GM19463 (cell line): ENCODE data around the gene LARGE2.

Experiments
- ATAC-seq: cut with Tn5 transposase; IDR thresholded peaks from one replicate; pipeline ENCODE4 v1.9.1; 2021; ENCODE audit warnings: mild to moderate bottlenecking, moderate library complexity; ENCODE audit not compliant: unreplicated experiment

LARGE2 gene

DNA sequence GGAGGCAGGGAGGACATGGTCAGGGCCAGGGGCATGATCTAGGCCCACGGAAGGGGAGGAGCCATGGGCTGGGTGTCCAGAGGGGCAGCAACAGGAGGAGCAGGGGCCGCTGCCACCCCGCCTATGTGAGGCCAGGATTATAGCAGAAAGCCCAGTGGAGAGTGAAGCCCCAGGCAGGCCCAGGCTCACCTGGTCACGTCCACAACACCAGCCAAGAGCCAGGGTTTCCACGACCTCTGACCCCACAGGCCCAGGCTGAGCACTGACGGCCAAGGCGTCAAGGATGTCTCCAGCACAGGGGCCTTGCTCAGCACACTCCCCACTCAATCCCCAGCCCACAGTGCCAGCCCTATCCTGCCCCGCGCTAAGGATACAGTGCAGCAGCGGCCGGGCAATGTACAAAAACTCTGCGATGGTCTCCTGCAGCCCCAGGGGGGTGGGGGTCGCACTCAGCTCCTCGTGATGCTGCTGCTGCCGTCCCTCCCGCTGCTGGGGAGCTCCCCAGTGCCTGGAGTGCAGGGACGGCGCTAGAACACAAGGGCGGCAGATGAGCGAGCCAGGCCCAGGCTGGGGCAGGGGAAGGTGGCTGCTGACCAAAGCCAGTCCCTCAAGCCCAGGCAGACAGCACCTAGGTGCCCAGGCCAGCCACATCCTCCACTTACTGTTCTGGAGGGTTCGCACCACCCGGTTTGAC, 8.4 kb upstream of the LARGE2 start:
- ATAC-seq, result no peak

GRCh38 chr11:45915446-45915845, 7.0 kb upstream of the LARGE2 start:
- no peak for ATAC-seq

GRCh38 chr11:45917286-45917622, 5.2 kb upstream of the LARGE2 start:
- ATAC-seq, result no peak

- ATAC-seq, result peak; percentile 93
Observed at GRCh38 chr11:45917623-45918330, 4.7 kb upstream of the LARGE2 start, which contains the start of gene PEX16. Gene PEX16, minus strand, starts transcription at chr11:45917877. Its CDS starts 66 bp downstream, at chr11:45917811.

- no peak for ATAC-seq
Observed at GRCh38 chr11:45918331-45918941, 4.0 kb upstream of the LARGE2 start.

DNA sequence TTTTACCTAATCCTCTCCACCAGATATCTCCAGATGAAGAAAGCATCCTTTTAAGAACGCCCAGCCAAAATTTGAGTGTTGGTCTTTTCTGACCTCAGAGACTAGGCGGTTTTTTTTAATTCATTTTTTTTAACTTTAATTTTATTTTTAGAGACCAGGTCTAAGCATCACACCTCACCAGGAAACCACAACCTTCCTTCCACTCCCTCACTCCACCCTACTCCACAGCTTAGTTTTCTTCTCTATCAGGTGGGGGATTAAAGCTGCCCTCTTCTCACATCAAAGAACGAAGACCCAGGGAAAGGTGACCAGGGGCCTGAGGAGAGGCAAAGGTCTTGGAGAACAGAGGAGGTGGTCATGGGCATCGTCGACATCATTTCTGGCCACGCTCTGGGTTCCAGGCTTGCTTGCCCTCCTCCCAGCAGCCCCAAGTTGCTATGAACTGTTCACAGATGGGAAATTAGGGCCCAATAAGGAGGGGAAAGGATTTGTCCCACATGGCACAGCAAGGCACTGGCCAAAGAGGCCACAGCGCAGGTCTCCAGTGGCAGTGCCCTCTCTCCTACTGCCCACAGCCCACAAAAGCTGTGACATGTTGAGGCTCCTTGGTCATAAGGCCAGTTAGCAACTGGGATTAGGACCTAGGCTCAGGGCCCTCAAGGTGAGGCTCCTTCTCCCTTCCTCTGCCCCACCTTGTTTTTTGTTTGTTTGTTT, 3.3 kb upstream of the LARGE2 start:
- ATAC-seq, result no peak

DNA sequence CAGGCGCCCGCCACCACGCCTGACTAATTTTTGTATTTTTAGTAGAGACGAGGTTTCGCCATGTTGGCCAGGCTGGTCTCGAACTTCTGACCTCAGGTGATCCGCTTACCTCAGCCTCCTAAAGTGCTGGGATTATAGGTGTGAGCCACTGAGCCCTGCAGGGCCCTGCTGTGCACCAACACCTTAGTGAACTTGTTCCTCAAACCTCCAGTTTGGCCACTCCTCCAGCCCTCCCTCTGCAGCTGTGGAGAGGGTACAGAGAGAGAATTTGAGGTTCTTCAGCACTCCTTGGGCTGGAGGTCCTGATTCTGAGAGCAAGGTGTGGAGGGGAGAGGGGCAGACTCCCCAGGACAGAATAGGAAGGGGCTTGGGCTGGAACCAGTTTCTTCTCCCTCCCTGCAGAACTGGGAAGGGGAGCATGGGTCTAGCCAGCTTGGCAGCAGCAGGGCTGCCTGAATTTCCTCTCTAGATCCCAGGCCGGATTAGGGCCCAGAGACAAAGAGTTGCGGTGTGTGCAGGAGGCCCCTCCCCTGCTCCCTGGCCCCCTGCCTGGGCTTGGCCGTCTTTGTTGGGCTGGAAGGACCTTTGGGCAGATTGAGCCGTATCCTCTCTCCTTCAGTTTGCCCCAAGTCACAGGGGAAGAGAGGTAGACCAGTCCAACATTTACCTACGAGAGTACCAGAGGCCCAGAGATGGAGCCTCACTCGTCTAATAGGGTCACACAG, 2.5 kb upstream of the LARGE2 start:
- no peak for ATAC-seq

DNA sequence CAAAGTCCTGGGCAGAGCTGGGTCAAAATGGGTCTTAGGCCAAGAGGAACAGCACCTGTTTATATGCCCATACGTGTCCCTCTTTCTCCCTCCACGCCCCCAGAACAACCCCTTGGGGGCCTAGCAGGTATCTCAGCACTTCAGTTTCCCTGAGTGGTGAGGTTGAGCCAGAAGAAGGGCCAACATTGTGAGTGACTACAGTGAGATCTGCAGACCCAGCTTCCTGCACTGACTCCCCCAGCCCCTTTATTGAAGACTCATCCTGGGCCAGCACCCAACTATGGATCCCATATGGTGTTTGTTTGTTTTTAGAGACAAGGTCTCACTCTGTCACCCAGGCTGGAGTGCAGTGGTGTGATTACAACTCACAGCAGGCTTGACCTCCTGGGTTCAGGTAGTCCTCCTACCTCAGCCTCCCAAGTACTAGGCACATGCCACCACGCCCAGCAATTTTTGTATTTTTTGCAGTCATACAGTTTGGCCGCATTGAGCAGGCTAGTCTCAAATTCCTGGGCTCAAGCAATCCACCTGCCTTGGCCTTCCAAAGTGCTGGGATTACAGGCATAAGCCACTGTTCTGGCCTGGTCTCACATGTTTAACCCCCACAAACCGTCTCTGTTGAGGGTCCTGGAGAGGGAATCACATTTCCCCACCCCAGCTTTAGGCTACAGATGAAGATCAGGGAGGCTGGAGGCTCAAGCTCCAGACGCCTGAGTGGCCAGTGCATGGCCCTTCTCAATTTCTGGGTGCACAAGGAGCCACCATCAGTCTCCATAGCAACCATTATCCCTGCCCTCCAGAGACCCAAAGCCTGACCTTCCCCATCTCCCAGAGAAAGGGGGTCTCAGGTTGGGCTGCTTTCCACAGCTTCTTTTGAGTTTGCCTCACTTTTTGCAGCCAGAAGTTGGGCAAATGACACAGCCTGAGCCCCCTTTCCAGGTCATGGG, 1.7 kb upstream of the LARGE2 start:
- no peak for ATAC-seq

DNA sequence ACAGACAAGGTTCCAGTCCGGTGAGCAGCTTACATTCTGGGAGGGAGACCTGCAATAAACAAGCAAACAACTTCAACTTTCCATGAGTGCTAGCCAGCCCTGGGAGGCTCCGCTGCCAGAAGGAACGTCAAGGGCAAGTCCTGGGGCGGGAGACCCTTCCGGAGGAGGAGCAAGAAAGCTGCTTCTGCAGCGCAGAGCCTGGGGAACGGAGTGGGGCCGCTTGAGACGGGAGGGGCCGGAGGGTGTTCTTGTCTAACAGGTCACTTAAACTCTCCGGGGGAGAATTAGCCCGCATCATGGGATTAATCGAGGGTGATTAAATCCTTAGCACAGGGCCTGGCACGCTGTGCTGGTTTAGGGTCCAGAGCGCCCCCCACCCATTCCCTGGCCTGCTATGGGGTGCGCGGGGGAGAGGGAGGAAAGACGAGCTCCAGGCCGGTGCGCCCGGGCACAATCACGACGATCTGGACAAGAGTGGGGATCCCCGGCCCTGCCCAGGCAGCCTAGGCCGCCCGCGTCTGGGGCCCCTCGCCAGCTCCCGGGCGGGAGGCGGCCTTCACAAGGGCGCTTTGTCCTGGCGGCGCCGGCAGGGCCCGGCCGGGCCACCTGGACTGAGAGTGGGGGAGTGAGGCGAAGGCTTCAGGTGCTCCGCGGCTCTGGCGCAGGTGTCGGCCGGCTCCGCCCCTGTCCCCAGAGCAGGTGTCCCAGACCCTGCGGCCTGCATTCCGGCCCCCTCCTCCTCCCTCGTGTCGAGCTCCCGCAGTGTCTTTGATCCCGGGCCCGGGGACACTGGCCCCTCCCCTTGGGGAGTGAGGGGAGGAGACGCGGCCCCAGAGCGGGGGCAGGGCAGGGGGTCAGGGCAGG, 663 bp upstream of the LARGE2 start:
- ATAC-seq, result no peak

GRCh38 chr11:45924036-45924915, 1.8 kb downstream of the LARGE2 start:
- ATAC-seq, result no peak

DNA sequence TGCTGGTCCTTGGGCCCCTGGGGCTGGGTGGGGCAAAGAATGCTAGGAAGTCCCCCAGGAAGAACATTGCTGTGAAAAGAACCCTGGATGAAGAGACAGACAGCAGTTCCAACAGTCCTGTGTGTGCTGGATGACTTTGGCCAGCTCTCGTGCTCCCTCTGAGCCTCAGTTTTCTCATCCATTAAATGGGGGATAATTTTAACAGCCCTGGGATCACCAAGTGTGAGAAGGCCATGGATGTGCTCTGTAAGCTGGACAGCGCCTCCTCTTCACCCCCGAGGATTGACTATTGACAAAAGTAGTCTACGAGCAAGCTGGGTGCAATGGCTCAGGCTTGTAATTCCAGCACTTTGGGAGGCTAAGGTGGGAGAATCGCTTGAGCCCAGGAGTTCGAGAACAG, 2.5 kb downstream of the LARGE2 start:
- no peak for ATAC-seq

DNA sequence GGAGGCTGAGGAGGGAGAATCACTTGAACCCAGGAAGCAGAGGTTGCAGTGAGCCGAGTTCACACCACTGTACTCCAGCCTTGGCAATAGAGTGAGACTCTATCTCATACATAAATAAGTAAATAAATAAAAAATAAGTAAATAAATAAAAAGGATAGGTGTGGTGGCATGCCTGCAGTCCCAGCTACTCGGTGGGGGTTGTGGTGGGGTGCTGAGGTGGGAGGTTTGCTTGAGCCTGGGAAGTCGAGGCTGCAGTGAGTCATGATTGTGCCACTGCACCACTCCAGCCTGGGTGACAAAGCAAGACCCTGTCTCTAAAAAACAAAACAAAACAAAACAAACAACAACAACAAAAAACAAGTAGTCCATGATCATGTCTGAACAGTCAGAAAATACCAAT, 3.1 kb downstream of the LARGE2 start:
- ATAC-seq, result no peak

GRCh38 chr11:45926001-45926401, 3.5 kb downstream of the LARGE2 start:
- no peak for ATAC-seq

GRCh38 chr11:45926536-45927331, 4.3 kb downstream of the LARGE2 start:
- no peak for ATAC-seq

- no peak for ATAC-seq
Observed at GRCh38 chr11:45927332-45927683, 4.9 kb downstream of the LARGE2 start.

DNA sequence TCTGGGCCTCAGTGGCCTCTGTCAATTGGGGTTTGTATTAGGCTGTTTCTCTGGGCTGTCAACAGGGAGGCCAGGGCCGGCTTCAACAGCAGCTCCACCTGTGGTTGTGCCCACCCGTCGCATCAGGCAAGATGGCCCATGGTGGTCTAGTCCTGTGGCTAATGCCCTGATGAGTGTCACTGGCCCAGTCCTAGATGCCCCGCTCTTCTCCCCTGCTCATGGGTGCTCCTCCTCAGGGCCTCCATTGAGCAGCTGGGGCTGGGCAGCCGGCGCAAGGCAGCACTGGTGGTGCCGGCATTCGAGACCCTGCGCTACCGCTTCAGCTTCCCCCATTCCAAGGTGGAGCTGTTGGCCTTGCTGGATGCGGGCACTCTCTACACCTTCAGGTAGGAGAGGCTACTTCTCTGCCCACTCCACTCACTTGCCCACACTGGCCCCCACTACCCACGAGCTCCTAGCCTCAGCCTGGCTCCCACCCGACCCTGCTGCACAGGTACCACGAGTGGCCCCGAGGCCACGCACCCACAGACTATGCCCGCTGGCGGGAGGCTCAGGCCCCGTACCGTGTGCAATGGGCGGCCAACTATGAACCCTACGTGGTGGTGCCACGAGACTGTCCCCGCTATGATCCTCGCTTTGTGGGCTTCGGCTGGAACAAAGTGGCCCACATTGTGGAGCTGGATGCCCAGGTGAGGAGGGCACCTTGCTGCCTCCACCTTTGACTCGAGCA, 5.4 kb downstream of the LARGE2 start:
- no peak for ATAC-seq
